Measurements from ENCODE around the gene C1QL3. TPM values are rescaled to one million over a fixed set of nuclear protein-coding genes. Genes with fewer than 3 reads are reported as not detected.

The C1QL3 gene
- total RNA-seq, 1 experiment from 2014 or later, result 4.0 TPM

DNA sequence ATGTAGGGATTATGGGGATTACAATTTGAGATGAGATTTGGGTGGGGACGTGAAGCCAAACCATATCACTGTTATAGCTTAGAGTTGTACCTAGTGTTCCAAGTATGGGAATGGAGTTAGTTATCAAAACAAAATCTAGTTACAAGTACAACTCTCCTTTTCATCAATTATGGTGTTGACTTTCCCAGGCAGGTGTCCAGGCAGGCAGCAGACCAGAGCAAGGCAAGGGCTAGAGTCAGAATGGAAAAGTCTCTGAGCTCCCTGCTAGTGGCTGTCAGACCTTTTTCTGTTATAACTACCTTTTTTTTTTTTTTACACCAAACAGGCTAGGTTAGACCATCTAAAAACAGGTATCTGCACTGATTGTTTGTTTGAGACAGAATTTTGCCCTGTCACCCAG is 55.7 kb downstream of the C1QL3 start:
- Mint-ChIP-seq H3K4me3 (no peak overlapping the region), H3K9me3 (no peaks in the 10 kb centered on the region; a peak in 1 of 5 replicates), H3K4me1 (no peaks in the 10 kb centered on the region), H3K36me3 (ENCODE audit: insufficient read depth in 1 of 3, low read depth in 3 of 3) (peaks cover 2 to 9% (median 4%) of the 10 kb centered on the region in 3 experiments; a peak in 3 of 7 replicates), H3K27me3 (ENCODE audit: low read depth) (no peaks in the 10 kb centered on the region), H3K27ac (no peak overlapping the region; a peak in 1 of 7 replicates)
- Histone ChIP-seq H3K4ac (ENCODE audit: low read depth, low read length) (no peak overlapping the region), H4K20me1 (ENCODE audit: control insufficient read depth, insufficient read depth, insufficient read length) (no peaks in the 10 kb centered on the region), H3K79me1 (ENCODE audit: insufficient read depth, low read depth, low read length, poor library complexity, severe bottlenecking) (no peaks in the 10 kb centered on the region), H3K23ac (ENCODE audit: insufficient read length, low read depth, low read length) (no peak overlapping the region), H3K27ac (ENCODE audit: insufficient read length, low read depth, low read length) (no peak overlapping the region), H2BK120ac (ENCODE audit: low read depth, low read length, poor library complexity, severe bottlenecking) (no peak overlapping the region), H3K9ac (ENCODE audit: extremely low read depth, insufficient read length, low read length) (no peak overlapping the region), H3K4me1 (ENCODE audit: insufficient read depth, low read length) (no peaks in the 10 kb centered on the region), H3K27me3 (ENCODE audit: insufficient read depth, low read length) (no peaks in the 10 kb centered on the region), H3K18ac (ENCODE audit: insufficient read length, low read depth, low read length) (no peak overlapping the region), H4K91ac (ENCODE audit: insufficient read length, low read depth, low read length) (no peak overlapping the region), H4K8ac (replicated peaks; ENCODE audit: insufficient read length, low read depth, low read length) (no peak overlapping the region), H3T11ph (ENCODE audit: low read length) (no peak overlapping the region), H3K14ac (ENCODE audit: insufficient read depth, low read length) (no peak overlapping the region), H3K23me2 (ENCODE audit: insufficient read length, low read depth, low read length, poor library complexity, severe bottlenecking) (no peaks in the 10 kb centered on the region), H4K5ac (ENCODE audit: insufficient read length, low read depth, low read length) (no peak overlapping the region), H2AFZ (ENCODE audit: low read length) (no peak overlapping the region), H2BK12ac (ENCODE audit: insufficient read length, low read depth, low read length) (no peak overlapping the region), H3K56ac (ENCODE audit: insufficient read length, low read depth, low read length) (no peak overlapping the region), H2BK15ac (ENCODE audit: low read depth, low read length) (no peak overlapping the region), H3K79me2 (ENCODE audit: insufficient read depth, low read length) (no peaks in the 10 kb centered on the region), H2AK5ac (ENCODE audit: insufficient read length, low read length) (no peak overlapping the region), H2BK20ac (ENCODE audit: low read depth, low read length, poor library complexity, severe bottlenecking) (no peak overlapping the region), H2BK5ac (ENCODE audit: insufficient read length, low read length) (no peak overlapping the region), H3K4me2 (ENCODE audit: insufficient read depth, insufficient read length, low read length) (no peak overlapping the region), H3K9me3 (ENCODE audit: control insufficient read depth, low read depth, low read length) (no peaks in the 10 kb centered on the region)
- no peak for DNase-seq
- no CpG with 5 or more reads among the region's 1 CpG for WGBS (ENCODE audit: extremely low coverage, insufficient read length, low lambda C conversion rate)
- TF ChIP-seq, protein P1, sequence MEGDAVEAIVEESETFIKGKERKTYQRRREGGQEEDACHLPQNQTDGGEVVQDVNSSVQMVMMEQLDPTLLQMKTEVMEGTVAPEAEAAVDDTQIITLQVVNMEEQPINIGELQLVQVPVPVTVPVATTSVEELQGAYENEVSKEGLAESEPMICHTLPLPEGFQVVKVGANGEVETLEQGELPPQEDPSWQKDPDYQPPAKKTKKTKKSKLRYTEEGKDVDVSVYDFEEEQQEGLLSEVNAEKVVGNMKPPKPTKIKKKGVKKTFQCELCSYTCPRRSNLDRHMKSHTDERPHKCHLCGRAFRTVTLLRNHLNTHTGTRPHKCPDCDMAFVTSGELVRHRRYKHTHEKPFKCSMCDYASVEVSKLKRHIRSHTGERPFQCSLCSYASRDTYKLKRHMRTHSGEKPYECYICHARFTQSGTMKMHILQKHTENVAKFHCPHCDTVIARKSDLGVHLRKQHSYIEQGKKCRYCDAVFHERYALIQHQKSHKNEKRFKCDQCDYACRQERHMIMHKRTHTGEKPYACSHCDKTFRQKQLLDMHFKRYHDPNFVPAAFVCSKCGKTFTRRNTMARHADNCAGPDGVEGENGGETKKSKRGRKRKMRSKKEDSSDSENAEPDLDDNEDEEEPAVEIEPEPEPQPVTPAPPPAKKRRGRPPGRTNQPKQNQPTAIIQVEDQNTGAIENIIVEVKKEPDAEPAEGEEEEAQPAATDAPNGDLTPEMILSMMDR (conservative IDR thresholded peaks at IDR 0.05), result no peak

Other genes starting within 250 kb of the C1QL3 start
- 8.8 and 10.1 TPM in 2 replicates for gene PTER, start 84.9 kb downstream of the C1QL3 start, total RNA-seq (2021)

All from H9 (cell line).